GM21529 (cell line): ENCODE data around the gene CLPTM1L.
"Not testable (repeated sequence)": the region's sequence is repeated elsewhere in the genome, so short reads cannot be mapped to it uniquely, and the experiment has no call there.

Source experiments
- ATAC-seq: cut with Tn5 transposase; IDR thresholded peaks from one replicate; pipeline ENCODE4 v1.9.1; 2021; ENCODE audit not compliant: unreplicated experiment

CLPTM1L gene

DNA sequence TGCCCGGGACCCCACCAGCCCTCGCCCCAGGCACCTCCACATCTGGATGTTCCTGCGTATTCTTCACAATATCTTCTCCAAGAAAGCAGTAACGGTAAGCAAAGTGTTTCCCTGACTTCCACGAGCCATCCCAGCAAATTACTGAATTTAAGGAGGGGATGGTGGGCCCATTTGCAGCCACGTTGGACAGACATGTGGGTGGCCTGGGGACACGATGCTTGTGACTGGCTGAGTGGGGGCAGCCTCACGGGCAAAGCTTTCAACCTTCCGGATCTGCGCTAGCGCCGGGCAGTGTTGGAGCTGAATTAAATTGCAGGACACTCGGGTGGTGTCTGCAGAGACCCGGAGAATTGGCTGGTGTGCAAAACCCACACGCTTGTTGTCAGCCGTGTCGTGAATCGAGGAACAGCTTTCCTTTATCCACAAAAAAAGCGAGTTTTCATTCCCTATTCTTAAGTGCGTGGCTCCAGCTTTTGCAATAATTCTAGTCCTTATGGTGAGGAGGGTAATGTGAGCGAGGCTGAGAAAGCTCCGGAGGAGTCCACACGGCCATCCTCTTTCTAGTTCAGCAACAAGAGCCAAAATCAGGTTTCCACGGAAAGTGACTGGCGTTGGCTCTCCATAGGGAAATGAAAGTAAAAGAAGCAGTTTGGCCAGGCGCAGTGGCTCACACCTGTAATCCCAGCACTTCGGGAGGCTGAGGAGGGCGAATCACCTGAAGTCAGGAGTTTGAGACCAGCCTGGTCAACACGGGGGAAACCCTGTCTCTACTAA, 17.5 kb upstream of the CLPTM1L start:
- ATAC-seq: no peak

DNA sequence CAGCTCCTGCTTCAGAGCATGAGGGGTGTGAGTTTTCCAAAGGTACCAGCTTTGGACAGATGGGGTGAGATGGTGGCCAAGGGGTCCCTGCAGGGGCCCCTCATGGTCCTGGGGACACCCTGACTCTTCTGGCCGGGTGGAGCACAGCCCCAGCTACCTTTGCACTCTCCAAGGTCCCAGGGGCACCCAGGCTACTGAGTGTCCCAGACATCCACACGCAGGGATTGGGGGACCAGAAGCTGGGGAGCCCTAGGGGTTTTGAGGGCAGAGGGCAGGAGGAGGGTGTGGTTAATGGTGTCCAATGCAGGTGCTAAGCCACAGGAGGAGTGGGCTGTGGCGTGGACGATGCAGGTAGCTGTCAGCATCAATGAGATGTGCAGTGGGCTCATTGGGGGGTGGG, 16.0 kb upstream of the CLPTM1L start:
- no peak for ATAC-seq

DNA sequence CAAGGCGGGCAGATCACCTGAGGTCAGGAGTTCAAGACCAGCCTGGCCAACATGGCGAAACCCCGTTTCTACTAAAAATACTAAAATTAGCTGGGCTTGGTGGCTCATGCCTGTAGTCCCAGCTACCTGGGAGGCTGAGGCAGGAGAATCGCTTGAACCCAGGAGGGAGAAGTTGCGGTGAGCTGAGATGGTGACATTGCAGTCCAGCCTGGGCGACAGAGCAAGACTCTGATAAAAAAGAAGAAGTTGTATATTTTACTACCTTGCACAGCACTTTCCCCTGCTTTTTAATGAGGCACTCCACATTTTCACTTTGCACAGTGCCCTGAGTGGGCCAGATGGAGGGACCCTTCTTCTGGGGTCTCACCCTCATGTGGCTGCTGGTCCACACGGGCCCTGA, 15.5 kb upstream of the CLPTM1L start:
- not testable (repeated sequence) for ATAC-seq

DNA sequence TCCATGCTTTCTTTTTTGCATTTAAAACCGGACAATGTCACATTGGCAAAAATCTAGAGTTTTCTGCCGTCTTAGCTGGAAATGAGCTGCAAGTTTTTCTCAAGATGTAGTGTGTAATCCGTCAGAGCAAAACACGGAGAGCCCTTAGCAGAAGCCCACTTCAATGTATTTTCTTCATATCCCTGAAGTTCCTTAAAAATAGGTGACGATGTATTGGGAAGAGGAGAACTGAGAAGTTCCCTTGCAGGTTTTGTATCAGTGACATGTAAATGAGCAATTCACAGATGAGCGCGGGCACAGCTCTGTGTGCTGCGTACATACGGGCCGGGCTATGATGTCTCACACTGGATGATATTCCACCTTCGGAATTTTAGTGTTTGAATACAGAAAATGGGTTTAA, 14.8 kb upstream of the CLPTM1L start:
- no peak for ATAC-seq

DNA sequence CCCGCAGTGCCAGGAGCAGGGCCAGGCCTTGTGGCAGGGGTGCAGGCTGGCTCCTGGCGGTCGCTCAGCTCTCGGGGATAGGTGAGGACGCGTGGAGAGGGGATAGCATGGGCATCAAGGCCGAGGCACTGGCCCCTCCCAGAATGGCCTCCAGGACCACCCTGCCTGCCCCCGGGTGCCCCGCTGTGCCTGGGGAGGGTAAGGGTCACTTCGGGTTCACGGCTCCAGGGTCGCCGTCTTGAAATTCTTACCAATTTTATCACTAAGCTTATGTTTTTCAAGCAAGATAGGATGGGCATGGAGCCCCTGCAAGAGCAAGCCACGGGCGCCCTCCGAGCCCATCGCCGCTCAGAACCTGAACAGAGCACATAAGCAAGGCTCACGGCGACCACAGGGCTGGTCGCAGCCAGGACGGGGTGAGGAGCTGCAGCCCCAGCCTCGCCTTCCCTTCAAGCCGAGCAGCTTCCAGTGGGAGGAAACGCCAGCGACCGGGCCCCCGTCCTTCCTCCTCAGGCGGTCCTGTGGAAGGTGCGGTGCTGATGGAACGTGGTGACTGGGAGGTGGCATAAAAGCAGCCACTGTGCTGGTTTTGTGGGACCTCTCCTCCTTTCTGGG, 14.2 kb upstream of the CLPTM1L start:
- no peak for ATAC-seq

DNA sequence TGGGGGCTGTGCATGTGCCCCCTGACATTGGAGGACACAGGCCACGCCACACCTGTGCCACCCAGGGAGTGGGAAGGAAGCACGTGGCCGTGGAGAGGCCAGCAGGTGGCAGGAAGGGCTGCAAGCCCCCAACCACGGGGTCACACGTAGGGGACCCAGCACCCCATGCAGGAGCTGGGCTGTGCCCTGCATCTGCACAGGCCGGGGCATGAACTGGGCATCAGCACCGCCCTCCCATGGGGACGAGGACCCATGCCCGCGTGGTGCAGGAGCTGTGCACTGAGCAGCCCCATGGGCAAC, 13.8 kb upstream of the CLPTM1L start:
- ATAC-seq: no peak

DNA sequence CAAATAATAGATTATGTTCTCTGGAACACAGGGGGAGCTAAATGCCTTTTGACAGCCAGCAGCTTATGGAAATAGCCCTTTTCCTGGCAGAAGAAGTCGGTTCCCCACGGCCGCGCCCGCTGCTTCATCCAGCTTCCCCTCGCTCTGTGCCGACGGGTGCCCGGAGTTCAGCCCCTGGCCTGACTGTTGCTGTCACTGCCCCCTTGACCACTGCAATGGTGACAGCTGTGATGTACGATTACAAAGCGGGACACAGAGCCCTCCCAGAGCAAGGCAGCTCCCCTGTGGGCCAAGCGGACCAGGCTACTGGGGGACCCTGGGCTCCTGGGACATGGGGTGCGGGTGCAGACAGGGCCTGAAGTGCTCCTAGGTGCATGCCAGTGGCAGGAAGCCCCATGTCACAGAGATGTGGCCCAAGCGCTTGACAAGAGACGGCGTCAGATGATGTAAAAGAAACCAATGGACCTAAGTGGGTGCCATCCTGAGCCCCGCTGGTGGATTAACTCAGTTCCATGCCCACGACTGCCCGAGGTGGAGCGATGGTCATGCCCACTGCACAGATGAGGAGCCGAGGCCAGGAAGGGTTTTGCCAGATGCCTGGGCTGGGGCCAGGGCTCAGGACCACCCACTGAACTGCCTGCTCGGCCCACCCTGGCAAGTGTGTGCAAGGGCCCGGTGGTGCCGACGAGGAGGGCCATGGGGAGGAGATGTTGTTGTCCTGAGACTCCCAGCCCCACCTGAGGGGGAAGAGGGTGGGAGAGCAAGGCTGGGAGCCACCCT, 13.2 kb upstream of the CLPTM1L start:
- no peak for ATAC-seq

DNA sequence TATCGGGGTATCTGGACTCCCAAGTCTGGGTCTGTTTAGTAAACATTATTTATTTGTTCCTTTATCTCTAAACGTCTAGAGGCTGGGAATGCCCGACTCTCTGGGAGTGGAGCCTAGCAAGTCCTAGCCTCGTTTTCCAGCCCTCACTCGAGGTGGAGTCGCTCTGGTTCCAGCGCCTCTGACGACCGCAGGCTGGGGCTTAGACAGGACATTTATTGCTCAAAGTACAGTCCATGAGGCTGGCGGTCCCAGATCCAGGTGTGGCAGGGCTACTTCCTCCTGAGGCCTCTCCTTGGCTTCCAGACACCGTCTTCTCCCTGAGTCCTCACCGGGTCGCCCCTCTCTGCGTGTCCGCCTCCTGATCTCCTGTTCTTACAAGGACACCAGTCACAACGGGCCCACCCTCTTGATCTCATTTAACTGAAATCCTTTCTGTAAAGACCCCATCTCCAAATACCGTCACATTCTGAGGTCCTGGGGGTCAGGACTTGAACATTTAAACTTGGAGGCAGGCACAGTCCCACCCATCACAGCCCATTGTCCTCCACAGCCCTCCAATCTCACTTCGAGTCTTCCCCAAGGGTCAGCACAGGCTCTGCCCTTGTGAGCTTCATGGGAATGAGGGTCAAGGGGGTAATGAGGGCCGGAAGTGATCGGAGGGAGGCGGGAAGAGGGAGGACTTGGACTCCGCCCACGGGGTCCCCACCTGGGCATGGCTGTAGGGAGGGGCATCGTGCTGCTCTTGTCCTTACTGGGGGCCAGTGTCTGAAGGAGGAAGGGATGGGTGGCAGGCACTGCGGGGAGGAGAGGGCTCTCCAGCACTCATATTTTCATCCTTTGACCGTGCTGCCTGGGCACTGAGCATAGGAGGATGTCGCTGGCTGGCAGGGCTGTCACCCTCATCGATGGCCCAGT, 12.2 kb upstream of the CLPTM1L start:
- ATAC-seq: no peak

DNA sequence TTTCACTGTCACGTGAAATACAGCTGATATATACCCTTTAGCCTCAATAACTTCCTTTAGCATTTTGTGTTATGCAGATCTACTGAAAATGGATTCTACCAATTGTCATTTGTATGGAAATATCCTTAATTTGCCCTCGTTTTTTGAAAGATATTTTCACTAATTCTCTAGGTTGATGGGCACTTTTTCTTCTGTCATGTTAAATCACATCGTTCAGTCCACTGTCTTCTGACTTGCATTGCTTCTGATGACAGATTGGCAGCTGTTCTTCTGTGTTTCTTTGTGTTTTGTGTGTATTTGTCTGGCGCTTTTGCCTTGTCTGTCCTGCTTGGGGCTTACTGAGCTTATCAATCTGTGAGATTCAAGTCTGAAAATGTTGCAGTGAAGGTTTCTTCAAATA, 9.7 kb upstream of the CLPTM1L start:
- ATAC-seq: no peak

DNA sequence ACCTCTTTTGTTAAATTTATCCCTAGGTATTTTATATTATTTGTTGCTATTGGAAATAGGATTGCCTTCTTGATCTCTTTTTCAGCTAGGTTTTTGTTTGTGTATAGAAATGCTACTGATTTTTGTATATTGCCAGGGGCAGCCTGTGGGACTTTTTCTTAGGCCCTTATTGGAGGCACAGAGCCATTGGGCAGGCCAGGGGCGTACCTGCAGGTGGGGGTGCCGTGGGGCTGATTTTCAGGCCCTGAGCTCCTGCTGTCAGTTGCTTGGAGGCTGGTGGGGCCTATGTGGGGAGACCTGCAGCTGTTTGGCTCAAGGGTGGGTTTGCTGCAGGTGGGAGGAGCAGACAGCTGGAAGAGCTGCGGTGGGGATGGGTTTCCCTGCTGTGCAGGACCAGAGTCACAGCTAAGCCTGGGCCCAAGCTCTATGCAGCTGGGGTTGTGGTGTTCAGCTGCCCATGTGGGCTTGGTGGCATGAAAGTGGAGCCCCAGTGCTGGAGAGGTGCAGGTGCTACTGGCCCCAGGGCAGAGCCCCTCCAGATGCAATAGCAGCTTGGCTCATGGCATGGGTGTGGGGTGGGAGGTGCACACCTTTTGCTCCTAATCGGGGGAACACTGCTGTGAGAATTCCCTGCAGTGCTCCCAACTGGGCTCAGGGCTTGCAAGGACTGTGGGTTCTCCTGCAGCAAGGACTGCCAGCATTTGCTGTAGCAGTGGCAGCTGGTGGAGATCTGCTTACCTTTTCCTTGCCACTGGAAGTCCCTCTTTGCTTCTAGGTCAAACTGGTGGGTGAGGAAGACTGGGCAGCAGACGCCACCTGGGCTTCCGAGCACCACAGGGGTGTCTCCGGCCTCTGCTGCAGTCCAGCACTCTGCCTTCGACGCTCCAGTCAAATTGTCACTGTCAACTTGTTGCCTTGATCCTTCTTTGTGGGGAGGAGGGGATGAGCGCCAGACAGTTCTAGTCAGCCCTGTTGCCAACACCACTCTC, 7.6 kb upstream of the CLPTM1L start:
- no peak for ATAC-seq

DNA sequence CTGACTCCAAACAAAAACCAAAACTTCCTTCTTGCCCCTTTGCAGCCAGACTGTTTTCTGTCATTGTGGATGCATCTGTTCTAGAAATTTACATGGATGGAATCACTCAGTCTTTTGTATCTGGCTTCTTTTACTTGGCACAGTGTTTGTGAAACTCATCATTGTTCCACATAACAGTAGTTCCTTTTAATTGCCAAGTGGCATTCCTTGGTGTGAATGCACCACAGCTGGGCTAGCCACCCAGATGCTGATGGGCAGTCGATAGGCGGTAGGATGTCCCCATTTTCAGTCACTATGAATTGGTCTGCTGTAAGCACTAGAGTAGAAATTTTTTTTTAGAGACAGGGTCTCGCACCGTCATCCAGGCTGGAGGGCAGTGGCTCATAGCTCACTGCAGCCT, 6.3 kb upstream of the CLPTM1L start:
- ATAC-seq: no peak

DNA sequence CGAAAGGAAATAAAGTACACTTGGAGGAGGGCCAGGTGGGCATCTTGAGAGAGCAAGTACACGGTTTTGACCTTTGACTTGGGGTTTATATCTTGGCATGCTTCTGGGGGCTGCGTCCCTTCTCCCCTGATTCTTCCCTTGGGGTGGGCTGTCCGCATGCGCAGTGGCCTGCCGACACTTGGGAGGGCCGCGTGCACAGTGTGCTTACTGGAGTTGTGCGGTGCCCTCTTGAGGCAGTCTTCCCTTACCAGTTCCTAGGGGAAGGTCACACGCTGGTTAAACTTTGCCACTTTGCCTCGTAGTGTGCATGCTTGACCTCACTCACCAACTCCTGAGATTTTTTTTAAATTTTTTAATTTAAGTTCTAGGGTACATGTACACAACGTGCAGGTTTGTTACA, 4.3 kb upstream of the CLPTM1L start:
- no peak for ATAC-seq

DNA sequence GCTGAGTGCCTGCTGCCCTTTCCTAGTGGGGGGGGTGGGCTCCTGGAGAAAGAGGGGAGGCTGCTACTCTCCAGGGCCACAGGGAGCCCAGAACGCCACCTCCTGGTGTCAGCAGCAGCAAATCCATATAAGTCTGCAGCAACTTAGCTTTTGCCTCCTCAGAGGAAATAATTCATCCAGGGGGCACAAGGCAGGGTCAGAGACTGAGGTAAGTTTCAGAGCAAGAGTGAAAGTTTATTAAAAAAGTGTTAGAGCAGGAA, 4.0 kb upstream of the CLPTM1L start:
- ATAC-seq: no peak

DNA sequence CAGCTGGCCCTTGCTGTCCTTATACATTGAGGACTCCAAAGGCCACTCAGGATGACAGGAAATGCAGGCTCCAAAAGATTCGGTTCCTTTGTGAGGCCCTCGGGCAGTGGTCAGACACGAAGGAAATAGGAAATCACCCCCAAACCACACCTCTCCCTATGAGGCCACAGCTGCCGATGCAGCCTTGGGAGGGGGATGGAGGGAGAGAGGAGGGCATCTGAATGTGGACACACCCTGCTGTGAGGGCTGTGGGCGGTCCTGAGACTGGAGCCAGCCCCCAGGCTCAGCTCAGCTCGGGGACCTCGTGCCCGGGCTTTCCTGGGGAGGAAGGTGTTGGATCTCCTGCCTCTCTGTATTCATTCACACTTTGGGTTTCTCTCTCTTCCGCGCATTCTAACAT, 2.7 kb upstream of the CLPTM1L start:
- ATAC-seq: no peak

DNA sequence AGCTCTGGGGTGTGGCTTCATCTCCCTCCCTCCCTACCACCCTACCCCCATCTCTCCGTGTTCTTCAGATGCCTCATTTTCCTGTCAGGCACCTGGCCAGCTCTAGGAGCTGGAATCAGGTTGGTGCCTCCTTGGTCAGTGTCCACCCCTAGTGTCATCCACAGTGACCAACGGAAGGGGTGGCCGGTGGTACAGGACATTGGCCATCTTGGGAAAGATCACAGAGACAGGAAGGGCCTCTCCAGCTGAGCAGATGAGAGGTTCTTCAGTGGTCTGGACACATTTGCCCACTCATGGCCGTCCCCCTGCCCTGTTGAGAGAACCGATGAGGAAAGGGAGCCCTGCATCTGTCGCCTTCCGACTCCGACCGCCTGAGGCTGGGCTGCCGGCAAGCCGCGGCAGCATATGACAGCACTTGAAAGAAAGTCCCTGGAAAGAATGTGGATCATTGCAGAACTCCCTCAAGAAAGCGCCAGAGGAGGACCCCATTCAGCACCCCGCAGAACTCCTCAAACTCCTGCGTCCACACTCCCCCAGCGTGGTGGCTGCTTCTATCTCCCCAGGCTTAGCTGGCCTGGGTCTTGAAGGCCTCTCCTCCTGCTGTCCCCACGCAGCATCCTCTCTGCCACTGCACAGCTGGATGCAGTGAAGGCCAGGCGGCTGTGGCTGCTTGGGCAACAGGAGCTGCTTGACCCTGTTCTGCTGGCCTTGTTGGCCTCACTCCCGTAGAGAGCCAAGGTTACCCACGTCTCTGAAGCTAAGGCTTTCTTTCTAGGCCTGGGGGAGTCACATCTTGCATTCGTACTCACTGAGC, 1.9 kb upstream of the CLPTM1L start:
- ATAC-seq: no peak

DNA sequence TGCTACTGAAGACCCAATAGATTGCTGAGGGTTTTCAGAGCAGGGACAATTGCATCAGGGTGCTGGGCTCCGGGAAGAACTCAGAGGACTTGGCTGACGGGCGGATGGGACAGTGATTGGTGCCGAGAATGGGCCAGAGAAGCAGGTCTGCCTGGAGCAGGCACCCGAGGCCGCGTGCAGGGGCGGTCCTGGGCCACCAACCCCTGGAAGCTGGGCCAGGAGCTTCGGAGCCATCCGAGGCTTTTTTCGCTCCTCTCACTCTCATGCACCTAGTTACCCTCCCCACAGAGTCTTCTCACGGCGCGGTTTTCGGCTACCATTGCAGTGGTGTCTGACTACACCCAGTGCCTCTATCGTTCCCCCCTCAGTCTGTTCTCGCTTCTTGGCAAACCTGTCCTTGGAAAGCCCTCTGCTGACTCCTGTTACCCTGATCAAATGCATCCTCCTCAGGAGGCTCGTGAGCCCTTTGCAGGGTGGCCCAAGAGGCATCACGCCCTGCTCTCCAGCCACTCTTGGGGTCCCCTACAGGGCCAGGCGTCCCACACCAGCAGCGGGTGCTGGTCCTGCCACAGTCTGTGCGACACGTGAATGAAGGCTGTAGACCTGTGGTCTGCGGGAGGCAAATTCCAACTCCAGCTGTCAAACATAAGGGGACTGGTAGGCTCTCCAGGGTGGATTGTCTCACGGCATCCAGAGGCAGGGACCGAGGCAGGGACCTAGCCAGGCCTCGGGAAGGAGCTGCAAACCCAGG, 1.2 kb upstream of the CLPTM1L start:
- ATAC-seq: no peak

DNA sequence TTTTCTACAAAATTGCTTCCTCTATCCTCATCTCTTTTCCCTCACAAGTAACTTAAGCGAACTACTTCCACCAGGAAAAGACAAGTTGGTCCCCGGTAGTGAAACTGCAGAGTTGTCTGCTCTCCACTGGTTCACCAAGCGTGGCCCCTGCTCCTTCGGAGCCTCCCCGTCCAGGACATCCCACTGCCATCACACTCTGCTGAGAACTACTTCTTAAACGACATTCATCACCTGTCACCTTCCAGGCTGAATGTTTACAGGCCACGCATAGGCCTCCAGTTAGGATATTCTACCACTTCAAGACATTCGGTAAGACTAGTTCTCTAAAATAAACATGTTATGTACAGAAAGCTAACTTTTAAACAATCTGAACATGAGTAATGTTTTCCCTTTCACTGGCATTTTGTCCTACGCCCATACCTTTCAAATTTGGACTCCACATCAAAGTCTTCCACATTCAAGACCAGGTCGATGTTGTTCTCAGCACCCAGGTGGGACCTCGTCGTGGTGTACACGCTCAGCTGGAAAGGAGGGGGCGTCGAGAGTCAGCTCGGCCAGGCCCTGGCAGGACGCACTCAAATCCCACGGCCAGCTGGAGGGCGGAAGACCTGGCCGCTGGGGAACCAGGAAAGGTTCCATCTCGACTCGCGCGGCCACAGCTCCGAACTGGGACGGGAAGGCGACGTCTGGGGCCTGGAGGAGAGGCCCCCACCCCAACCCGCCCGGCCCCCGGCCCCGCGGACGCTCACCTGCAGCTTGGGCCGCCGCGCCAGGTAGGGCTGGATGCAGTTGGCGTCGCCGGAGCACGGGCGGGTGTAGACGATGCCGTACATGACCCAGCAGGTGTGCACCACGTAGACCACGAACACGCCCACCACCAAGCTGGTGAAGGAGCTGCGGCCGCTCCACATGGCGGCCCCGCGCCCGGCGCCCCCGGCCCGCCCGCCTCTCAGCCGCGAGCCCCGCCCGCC, 683 bp downstream of the CLPTM1L start:
- peak; percentile 15 for ATAC-seq

DNA sequence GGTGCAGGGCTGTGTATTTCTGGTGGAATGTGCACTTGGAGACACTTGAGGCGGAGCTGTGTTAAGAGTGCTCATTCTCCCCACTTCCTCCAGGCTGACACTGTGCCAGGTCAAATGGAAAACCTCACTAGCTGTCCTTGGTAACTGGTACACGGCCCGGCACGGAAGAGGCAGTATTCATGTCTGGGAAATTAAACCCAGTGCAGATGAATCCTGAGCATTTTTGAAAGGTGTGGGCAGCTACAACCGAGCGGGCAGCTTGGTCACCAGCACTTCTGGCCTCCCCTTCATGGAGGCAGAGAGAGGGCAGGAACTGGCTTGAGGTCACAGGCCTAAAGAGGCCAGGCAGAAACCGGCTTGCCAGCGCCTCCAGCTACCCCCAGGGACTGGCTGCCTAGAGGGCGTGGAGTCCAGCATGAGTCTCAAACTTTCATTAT, 1.6 kb downstream of the CLPTM1L start:
- no peak for ATAC-seq
